ENCODE results near the gene ZNF32. TPM values are rescaled to one million over a fixed set of nuclear protein-coding genes. Genes with fewer than 3 reads are reported as not detected.

Gene ZNF32
- total RNA-seq, 4 donors from 2014 or later = 29.7 to 48.1 (median 35.3) TPM

GRCh38 chr10:43692051-43692825, 43.6 kb upstream of the ZNF32 start:
- no peak for TF ChIP-seq CTCF (IDR thresholded peaks at IDR 0.05)
- ATAC-seq (ENCODE audit: low FRiP score) = peak; percentile 34
- DNase-seq (ENCODE audit: low spot score) = no peak

- DNase-seq (ENCODE audit: low spot score) = no peak
- ATAC-seq (ENCODE audit: low FRiP score) = no peak
- no peak for TF ChIP-seq CTCF (IDR thresholded peaks at IDR 0.05)
Observed at GRCh38 chr10:43691485-43691884, 42.8 kb upstream of the ZNF32 start.

- TF ChIP-seq CTCF (IDR thresholded peaks at IDR 0.05) = peak in 2 of 3 donors; percentile 62 to 96
- ATAC-seq (ENCODE audit: low FRiP score) = peak; percentile 96
- DNase-seq (ENCODE audit: low spot score) = peak; percentile 68
Observed at GRCh38 chr10:43689955-43690771, 41.5 kb upstream of the ZNF32 start.

GRCh38 chr10:43689618-43689954, 40.9 kb upstream of the ZNF32 start:
- no peak for TF ChIP-seq CTCF (IDR thresholded peaks at IDR 0.05)
- no peak for DNase-seq (ENCODE audit: low spot score)
- peak; percentile 55 for ATAC-seq (ENCODE audit: low FRiP score)

- ATAC-seq (ENCODE audit: low FRiP score) = no peak
- DNase-seq (ENCODE audit: low spot score) = no peak
- TF ChIP-seq CTCF (IDR thresholded peaks at IDR 0.05) = no peak
Observed at GRCh38 chr10:43689007-43689491, 40.4 kb upstream of the ZNF32 start.

GRCh38 chr10:43688348-43688892, 39.7 kb upstream of the ZNF32 start:
- TF ChIP-seq CTCF (IDR thresholded peaks at IDR 0.05) = no peak
- ATAC-seq (ENCODE audit: low FRiP score) (no peak), DNase-seq (ENCODE audit: low spot score) (no peak)
